MCF 10A (cell line): ENCODE measurements around the gene CHAMP1. TPM values are rescaled to one million over a fixed set of nuclear protein-coding genes. Genes with fewer than 3 reads are reported as not detected.
A peak's percentile ranks its signal among the peaks of the same experiment; 100 is the strongest.

Experiments used
- BruUV-seq: library from RNA; stranded (reverse); fragments of 400-500 nt; replicated peaks from 2 replicates; lab custom pipeline; 2021; lab: Mats Ljungman, UMichigan
- CTCF ChIA-PET: fragments of 300-600 bp; sonication (Branson Sonifier 250); formaldehyde crosslinking; extraction: SDS; loops from one replicate; lab custom pipeline; 2021; ENCODE audit warnings: antibody characterized with exemption, inconsistent platforms; lab: Yijun Ruan, JAX
- POLR2A ChIA-PET: fragments of 300-600, 350-650 bp; sonication (Branson Sonifier 250); formaldehyde crosslinking; extraction: SDS; loops from one replicate; lab custom pipeline; 2020; ENCODE audit warnings: antibody characterized with exemption, inconsistent platforms; lab: Yijun Ruan, JAX
- DNase-seq: peaks from one replicate; pipeline ENCODE4 v3.0.0-alpha.2; 2018; ENCODE audit not compliant: unreplicated experiment
- H3K27ac Mint-ChIP-seq: one replicate; pipeline ENCODE4 v1.8.0; 2022; ENCODE audit warnings: mild to moderate bottlenecking, low read depth, mixed read lengths; ENCODE audit not compliant: unreplicated experiment
- H3K27me3 Mint-ChIP-seq: one replicate; pipeline ENCODE4 v1.8.0; 2022; ENCODE audit warnings: mixed read lengths; ENCODE audit not compliant: insufficient read depth, unreplicated experiment
- H3K36me3 Mint-ChIP-seq: one replicate; pipeline ENCODE4 v1.8.0; 2022; ENCODE audit warnings: mild to moderate bottlenecking, moderate library complexity, mixed read lengths; ENCODE audit not compliant: insufficient read depth, unreplicated experiment
- H3K4me1 Mint-ChIP-seq: one replicate; pipeline ENCODE4 v1.8.0; 2022; ENCODE audit warnings: mixed read lengths; ENCODE audit not compliant: insufficient read depth, unreplicated experiment
- H3K4me3 Mint-ChIP-seq: one replicate; pipeline ENCODE4 v1.8.0; 2022; ENCODE audit warnings: mild to moderate bottlenecking, moderate library complexity, mixed read lengths; ENCODE audit not compliant: unreplicated experiment
- H3K9me3 Mint-ChIP-seq: one replicate; pipeline ENCODE4 v1.8.0; 2022; ENCODE audit warnings: mixed read lengths; ENCODE audit not compliant: unreplicated experiment
- CTCF ChIP-seq: fragments of 200-600 bp; IDR thresholded peaks from one replicate; pipeline ENCODE4 v1.8.0; 2022; ENCODE audit warnings: antibody characterized with exemption, mild to moderate bottlenecking; ENCODE audit not compliant: unreplicated experiment
- intact Hi-C: fragments of 100-400 bp; cut with micrococcal nuclease; formaldehyde crosslinking; loops from 2 replicates; pipeline ENCODE4 v1.14.1; 2022
- total RNA-seq: library from RNA; stranded (reverse); gene quantifications from 2 replicates; pipeline ENCODE4 v1.2.3, GENCODE V29; 2022

Gene CHAMP1
- total RNA-seq, 1 experiment from 2014 or later = 33.4 TPM

GRCh38 chr13:114279146-114279545, 35.2 kb upstream of the CHAMP1 start:
- BruUV-seq = no TSS peak
- Mint-ChIP-seq H3K4me1 (peaks cover 22% of the 10 kb centered on the region), H3K27ac (no peak overlapping the region), H3K36me3 (peaks cover 33% of the 10 kb centered on the region), H3K4me3 (no peak overlapping the region), H3K9me3 (no peaks in the 10 kb centered on the region), H3K27me3 (no peaks in the 10 kb centered on the region)
- no peak for DNase-seq
- ChIA-PET POLR2A (interaction anchor here (0.7 to 4.0 kb wide), 8 partner anchors 9 to 878 kb away, joined by 3 to 26 read pairs (median 4); partner anchors contain the start of gene CHAMP1), CTCF (interaction anchor here (0.8 kb wide), 1 partner anchor 60 kb away, joined by 3 read pairs; no protein-coding TSS in a partner anchor)
- no peak for TF ChIP-seq CTCF
- intact Hi-C loops = no loop called here

GRCh38 chr13:114279758-114280355, 34.4 kb upstream of the CHAMP1 start:
- Mint-ChIP-seq H3K27me3 (no peaks in the 10 kb centered on the region), H3K4me3 (peak overlapping the region; percentile 94), H3K27ac (peak overlapping the region; percentile 93), H3K4me1 (peaks cover 22% of the 10 kb centered on the region), H3K9me3 (no peaks in the 10 kb centered on the region), H3K36me3 (peaks cover 33% of the 10 kb centered on the region)
- DNase-seq = no peak
- TF ChIP-seq CTCF = no peak
- no TSS peak for BruUV-seq
- ChIA-PET POLR2A (interaction anchor here (0.7 to 4.0 kb wide), 15 partner anchors 9 to 879 kb away, joined by 3 to 26 read pairs (median 4); partner anchors contain the start of gene CHAMP1), CTCF (interaction anchor here (0.7 to 1.6 kb wide), 4 partner anchors 40 to 61 kb away, joined by 3 to 4 read pairs (median 3); no protein-coding TSS in a partner anchor)
- intact Hi-C loops = loop anchor here (2.0 kb wide), 1 partner anchor 35 kb away; the partner anchor contains the start of gene CHAMP1

GRCh38 chr13:114281351-114282040, 32.8 kb upstream of the CHAMP1 start, which contains the start of gene UPF3A:
Gene UPF3A (plus strand): TSS chr13:114281601. CDS start chr13:114281640, 39 bp downstream.
- POLR2A ChIA-PET = interaction anchor here (0.6 to 4.0 kb wide), 17 partner anchors 8 to 1073 kb away, joined by 3 to 26 read pairs (median 5); partner anchors contain the start of genes CDC16, CHAMP1 and PCID2
- DNase-seq = peak; percentile 94
- BruUV-seq = no TSS peak
- peaks cover 29% of the 10 kb centered on the region for H3K4me1 Mint-ChIP-seq
- intact Hi-C loops = loop anchor here (2.0 kb wide), 1 partner anchor 33 kb away; the partner anchor contains the start of gene CHAMP1
- H3K4me3 Mint-ChIP-seq = peak within 1 kb of the TSS; percentile 94
- peak within 1 kb of the TSS; percentile 93 for H3K27ac Mint-ChIP-seq
- no peak for TF ChIP-seq CTCF
- no peaks in the 10 kb centered on the region for H3K27me3 Mint-ChIP-seq
- H3K36me3 Mint-ChIP-seq = peaks cover 34% of the 10 kb centered on the region
- H3K9me3 Mint-ChIP-seq = no peaks in the 10 kb centered on the region
- CTCF ChIA-PET = no interaction called here
